ENCODE results near the gene MYO3B.
"Not testable (repeated sequence)": the region's sequence is repeated elsewhere in the genome, so short reads cannot be mapped to it uniquely, and the experiment has no call there.

Gene MYO3B

DNA sequence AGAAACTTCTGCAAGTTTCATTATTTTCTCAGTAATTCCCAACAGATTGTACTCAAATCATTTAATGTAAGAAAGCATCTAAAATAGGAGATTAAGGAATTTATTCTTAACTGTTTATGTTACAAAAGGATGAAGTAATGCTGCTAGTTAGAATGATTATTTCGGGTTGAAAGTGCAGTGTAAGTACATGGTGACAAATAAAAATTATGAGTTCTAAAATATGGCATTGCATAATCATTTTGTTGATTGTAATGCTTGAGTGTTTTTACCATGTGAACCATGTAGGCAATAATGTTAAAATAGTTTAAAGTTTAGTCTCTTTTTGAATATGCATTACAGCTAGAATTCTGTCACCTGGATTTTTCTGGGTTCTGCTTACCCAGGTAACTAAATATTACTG lies 388.2 kb downstream of the MYO3B start:
- no peak for DNase-seq (ENCODE audit: low read depth in 2 of 2)

- no peak for DNase-seq (ENCODE audit: low read depth in 2 of 2)
These were observed 389.5 kb downstream of the MYO3B start for GRCh38 chr2:170567429-170567828.

DNA sequence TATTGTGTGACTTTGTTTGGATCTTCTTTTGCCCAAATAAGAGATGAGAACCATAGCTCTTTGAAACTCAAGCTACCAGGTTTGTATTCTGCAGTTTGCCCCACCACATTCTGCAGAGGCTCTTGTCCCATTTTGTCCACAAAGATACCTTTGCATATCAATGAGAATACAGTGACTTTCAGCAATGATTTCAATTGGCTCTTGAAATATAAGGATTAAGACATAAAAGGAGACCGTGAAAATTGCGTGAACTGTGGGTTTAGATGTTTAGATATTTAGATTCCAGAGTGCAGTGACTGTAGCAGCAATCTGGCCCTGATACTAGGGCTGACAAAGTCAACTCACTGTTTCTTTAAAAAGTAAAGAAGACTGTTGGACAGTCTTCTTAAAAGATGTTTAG lies 390.6 kb downstream of the MYO3B start:
- DNase-seq (ENCODE audit: low read depth in 2 of 2), result no peak

DNA sequence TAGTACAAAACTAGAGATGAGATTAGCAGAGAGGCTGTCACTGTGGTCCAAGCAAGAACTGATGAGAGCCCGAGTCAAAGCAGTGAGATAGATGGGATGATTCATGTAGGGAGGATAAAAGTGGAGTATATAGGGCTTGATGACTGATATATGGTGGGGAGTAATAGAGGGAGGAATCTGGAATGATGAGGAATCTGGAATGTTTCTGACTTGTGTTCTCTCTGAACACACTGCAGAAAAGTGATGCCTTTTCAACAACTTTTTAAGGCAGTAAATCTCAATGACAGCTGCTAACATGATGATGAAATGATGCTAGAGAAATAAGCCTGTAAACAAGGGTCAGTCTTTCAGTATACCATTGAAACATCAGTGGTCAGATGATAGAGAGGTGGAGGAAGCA lies 393.7 kb downstream of the MYO3B start:
- no peak for DNase-seq (ENCODE audit: low read depth in 2 of 2)

- no peak for DNase-seq (ENCODE audit: low read depth in 2 of 2)
These were observed 395.7 kb downstream of the MYO3B start for GRCh38 chr2:170573671-170574070.

GRCh38 chr2:170576296-170576695 lies 398.3 kb downstream of the MYO3B start:
- DNase-seq (ENCODE audit: low read depth in 2 of 2), result no peak

DNA sequence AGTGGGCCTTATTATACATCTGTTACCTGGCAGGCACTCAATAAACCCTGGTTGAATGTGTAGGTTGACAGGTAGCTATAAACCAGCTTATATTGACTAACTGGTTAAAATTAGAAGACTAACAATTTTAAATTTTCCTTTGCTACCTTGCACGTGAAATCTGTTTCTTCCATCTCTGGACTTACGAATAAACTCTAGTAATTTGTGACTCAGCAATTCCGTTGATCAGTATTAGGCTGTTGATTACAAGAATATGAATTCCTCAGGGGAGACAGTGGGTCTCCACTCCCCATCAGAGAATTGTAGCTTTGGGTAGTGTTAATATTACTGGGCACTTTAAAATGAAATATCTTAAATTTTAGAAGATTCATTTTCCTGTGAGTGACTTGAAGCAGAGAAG lies 399.4 kb downstream of the MYO3B start:
- DNase-seq (ENCODE audit: low read depth in 2 of 2), result no peak

DNA sequence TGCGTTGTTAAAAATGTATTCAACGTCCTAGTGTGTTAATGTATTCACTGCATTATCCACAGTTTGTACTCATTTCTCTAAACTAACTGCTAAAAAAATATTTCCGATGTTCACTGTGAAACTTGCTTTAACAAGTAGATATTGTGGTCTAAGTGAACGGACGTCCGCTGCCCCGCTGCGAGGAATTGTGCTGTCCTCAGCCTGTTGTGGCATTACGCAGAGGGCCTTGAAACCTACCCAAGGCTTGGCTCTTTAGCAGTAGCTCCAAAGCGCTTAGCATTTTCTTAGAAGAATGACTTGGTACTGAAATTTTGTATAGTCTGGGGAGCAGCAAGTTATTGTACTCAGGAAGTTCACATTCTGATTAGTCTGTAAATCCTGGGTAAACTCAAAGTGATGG lies 400.7 kb downstream of the MYO3B start:
- no peak for DNase-seq (ENCODE audit: low read depth in 2 of 2)

GRCh38 chr2:170579511-170579910 lies 401.6 kb downstream of the MYO3B start:
- no peak for DNase-seq (ENCODE audit: low read depth in 2 of 2)

GRCh38 chr2:170582313-170582712 lies 404.4 kb downstream of the MYO3B start:
- no peak for DNase-seq (ENCODE audit: low read depth in 2 of 2)

DNA sequence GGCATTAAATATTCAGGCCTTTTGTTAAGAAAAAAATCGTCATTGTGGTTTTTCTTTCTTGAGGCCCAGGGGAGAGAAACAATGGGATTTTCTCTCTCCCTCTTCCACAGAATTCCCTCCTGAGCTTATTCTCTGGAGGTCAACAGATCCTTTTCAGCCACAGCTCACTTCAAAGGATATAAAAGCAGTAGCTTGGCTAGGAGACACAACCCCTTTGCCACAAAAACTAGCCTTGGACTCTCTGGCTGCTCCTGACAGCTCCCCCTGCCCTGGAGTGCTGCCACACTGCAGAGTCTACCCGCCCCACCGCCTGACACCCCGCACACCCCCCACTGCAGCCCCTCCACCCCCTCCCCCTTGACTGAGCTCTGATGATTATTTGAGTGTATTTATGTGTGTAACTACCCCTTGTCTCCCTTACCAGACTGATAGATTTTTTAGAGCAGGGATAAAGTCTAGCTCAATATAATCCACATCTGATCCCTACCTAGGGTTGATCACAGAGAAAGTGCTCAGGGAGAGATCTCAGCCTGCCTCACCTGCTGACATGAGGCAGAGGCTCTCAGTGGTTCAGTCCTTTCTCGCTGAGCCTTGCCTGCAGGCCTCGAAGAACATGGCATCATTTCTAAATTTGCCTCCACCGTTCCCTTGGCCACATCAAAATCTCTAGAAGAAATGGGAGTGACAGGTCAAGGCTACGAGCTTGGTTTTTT lies 405.0 kb downstream of the MYO3B start:
- no peak for DNase-seq (ENCODE audit: low read depth in 2 of 2)

- no peak for DNase-seq (ENCODE audit: low read depth in 2 of 2)
These were observed 407.1 kb downstream of the MYO3B start for GRCh38 chr2:170585067-170585466.

GRCh38 chr2:170586571-170587095 lies 408.7 kb downstream of the MYO3B start:
- DNase-seq (ENCODE audit: low read depth in 2 of 2), result no peak

DNA sequence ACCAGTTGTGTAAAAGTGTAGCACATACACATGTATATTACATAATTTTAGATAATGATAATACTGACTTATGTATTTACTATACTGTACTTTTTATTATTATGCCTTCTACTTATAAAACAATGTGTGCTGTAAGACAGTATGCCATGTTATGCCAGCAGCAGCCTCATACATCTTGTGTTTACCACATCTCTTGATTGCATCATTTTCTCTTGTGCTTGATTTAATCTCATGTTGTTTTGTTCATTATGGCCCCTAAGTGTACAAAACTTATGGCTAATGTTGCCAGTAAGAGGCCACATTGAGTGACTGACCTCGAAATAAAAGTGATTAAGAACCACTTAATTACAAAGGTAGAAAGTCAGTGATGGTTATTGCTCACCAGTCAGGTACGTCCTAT lies 409.2 kb downstream of the MYO3B start:
- DNase-seq (ENCODE audit: low read depth in 2 of 2), result no peak

GRCh38 chr2:170587922-170588321 lies 410.0 kb downstream of the MYO3B start:
- DNase-seq (ENCODE audit: low read depth in 2 of 2), result no peak

DNA sequence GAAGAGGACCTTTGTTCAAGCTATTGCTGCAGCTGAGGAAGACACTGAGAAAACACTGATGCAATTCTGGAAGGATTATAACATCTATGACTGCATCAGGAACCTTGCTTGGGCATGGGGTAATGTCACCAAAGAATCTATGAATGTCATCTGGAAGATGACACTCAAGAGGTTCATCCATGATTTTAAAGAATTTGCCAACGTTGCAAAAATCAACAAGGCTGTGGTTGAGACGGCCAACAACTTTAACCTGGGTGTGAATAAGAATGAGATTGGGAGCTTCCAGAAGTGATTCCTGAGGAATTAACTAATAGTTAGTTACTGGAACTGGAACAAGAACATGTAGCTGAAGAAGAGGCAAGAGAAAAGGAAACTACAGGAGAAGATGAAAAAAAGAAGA lies 410.8 kb downstream of the MYO3B start:
- DNase-seq (ENCODE audit: low read depth in 2 of 2), result no peak

DNA sequence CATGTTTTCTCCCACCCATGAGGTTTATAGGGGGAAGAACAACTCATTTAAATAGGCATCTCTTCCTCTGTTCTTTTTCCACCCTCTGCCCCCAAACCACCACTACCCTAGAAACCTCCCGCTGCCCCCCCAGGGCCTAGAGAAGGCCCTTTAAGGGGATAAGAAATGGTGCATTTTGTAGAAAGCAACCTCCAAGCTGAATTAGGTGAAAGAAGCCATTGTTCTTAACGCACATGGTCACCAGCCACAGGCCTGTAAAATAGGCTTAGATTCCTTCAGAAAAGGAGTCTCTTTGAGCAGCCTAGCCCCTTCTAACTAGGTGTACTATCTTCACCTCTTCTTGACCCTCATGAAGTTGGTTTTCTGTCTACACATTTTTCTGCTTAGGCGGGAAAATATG lies 418.6 kb downstream of the MYO3B start:
- DNase-seq (ENCODE audit: low read depth in 2 of 2), result no peak

DNA sequence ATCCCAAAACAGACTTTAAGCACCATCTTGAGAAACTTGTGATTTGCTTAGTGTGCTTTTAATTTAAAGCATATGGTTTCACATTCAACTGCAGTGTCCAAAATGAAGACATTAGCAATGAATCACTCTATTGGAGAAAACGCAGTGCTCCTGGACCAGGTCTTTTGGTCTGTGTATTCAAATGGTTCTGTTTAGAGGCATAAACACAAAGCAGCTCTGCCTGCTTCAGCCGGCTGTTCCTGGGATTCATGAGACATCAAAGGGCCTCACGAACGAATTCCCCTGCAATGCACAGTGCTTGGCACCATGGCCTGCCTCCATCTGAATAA lies 420.1 kb downstream of the MYO3B start:
- no peak for DNase-seq (ENCODE audit: low read depth in 2 of 2)

DNA sequence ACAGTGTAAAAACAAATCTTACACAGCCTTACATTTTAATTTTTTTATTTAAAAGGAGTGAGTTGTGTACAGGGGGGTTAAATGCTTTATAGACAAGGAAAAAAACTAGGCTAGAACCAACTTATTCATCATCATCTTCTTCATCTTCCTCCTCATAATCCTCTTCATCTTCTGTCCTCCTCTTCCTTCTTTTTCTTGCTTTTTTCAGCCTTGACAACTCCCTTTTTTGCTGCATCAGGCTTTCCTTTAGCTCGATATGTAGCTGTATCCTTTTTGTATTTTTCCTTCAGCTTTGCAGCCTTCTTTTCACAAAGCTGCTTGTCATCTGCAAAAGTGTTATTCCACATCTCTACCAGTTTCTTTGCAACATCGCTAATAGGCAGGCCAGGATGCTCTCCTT lies 423.5 kb downstream of the MYO3B start:
- DNase-seq (ENCODE audit: low read depth in 2 of 2), result no peak

DNA sequence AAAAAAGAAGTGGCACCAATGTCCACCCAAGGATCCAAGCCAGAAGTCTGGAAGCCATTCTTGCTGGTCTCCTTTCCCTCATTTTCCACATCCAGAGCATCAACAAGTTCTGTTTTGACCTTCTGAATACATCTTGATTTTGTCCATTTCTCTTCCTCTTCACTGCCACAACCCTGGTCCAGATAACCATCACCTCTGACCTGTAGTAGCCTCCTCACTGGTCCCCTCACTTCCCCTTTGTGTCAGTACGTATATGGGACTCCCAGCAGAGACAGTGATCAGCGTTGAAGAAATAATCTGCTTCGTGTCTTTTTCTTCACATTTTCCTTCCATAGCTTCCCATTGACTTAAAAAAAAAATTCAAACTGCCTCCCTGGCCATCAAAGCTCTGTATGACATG lies 427.9 kb downstream of the MYO3B start:
- DNase-seq (ENCODE audit: low read depth in 2 of 2), result no peak

DNA sequence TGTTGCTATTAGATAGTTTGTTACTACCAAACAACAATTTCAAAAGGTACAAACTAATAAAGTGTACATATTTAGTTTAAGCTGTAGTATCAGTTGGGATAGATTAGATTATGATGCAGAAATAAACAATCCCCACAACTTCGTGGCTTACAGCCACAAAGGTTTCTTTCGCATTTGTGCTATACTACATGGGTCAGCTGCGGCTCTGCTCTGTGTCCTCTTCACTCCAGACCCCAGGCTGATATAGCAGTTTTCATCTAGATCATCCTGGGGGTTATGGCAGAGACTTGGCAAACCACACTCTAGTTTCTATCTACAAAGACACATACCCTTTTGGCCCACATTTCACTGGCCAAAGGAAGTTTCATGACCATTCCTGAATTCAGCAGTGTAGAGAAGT lies 429.2 kb downstream of the MYO3B start:
- DNase-seq (ENCODE audit: low read depth in 2 of 2), result no peak

DNA sequence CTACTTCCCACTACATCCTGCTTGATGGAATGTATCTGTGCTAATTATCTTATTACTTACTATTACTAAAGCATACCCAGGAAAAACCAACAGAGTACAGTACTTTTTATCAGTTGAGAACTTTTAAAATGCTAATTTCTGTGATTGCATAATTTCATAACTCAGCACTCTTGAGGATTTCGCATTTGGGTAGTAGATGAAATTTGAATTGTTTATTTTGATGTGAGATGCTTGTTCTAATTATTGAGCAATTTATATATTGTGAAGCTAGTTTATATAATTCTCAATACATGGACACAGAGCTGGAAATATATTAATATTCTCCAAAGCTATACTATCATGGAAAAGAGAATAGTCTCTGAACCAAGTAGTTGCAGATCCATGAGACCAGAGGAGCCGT lies 432.7 kb downstream of the MYO3B start:
- no peak for DNase-seq (ENCODE audit: low read depth in 2 of 2)

DNA sequence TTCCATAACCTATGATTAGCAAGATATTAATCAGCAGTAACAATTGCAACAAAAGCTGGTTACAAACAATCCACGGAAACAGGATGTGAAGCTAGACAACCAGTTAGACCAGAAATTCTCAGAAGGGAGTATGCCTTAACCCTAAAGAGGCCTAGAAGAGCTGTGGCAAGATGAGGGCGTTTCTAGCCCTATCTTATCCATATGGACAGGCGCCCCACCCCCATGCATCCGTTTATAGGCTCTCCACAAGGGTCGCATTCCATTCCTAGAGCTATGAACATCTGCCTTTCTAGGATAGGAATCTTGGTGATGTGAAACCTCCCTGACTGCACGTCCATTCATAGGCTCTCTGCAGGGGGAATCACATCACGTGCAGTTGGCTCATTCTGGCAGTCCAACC lies 441.0 kb downstream of the MYO3B start:
- DNase-seq (ENCODE audit: low read depth in 2 of 2), result not testable (repeated sequence)

- not testable (repeated sequence) for DNase-seq (ENCODE audit: low read depth in 2 of 2)
These were observed 457.1 kb downstream of the MYO3B start for GRCh38 chr2:170635094-170635493.
